ENCODE data around the gene CEP70. TPM values are rescaled to one million over a fixed set of nuclear protein-coding genes. Genes with fewer than 3 reads are reported as not detected.

CEP70 gene
- 10 to 100 TPM; 27.7 to 53.8 (median 43.5) TPM for total RNA-seq

DNA sequence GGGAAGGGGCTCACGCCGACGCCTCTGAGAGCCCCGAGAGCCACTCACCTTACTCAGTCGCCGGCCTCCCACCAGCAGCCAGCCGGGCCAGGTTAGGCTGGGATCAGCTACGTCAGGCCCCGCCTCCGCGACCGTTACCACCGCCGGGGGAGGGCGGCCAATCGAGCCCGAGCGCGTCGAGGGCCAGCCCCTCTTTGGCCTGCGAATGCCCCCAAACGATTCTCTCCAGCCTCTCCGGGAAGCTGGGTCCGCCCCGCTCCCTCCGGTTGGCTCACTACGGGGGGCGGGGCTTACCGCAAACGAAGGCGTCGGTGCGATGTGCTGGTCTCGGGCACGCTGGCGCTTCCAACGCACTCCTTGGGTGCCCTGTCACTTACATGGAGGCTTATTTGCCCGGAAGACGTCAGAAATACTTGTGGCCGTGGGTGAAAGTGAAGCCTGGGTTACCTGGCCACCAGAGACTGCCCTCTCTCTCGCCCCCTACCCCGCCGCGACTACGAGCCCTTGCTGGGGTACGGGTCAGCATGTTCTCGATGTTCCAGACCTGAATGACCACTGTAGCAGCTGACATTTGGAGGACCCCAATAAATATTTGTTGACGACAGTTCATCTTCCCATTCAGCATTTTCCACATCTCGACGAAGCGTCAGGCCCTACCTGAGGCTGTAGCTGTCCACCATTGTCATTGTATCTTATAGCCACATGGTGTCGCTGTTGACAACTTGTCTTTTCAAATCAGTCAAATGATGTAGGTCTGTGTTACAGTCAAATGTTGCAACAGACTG is at the start of gene CEP70:
TSS of gene CEP70 (minus strand) at position 111 of the 785 bp plus-strand sequence. CDS start 21,333 bp downstream, outside the sequence.
- H3K9me3 ChIP-seq: no peaks in the 10 kb centered on the region
- peak within 1 kb of the TSS; percentile 92 to 98 (median 95) for H3K27ac ChIP-seq
- no peak for TF ChIP-seq EP300 (IDR thresholded peaks at IDR 0.05)
- TF ChIP-seq POLR2A (IDR thresholded peaks at IDR 0.05): peak; percentile 91 to 94
- peak; percentile 83 to 90 (median 86) for TF ChIP-seq CTCF (IDR thresholded peaks at IDR 0.05)
- TF ChIP-seq POLR2AphosphoS5 (IDR thresholded peaks at IDR 0.05): peak; percentile 94
- H3K4me3 ChIP-seq: peak within 1 kb of the TSS; percentile 79 to 91
- H3K4me1 ChIP-seq: peaks cover 0 to 20% (median 6%) of the 10 kb centered on the region in 3 donors
- H3K27me3 ChIP-seq: no peaks in the 10 kb centered on the region
- 0% methylated on average over 9 to 14 of the region's 52 CpGs for WGBS, 2 donors (ENCODE audit: low coverage in 1 of 2)
- peak; percentile 98 for ATAC-seq
- peaks cover 0 to 15% of the 10 kb centered on the region in 2 donors for H3K36me3 ChIP-seq

GRCh38 chr3:138642927-138643253 is 48.8 kb upstream of the CEP70 start:
- H3K4me3 ChIP-seq: no peak overlapping the region
- no peaks in the 10 kb centered on the region for H3K4me1 ChIP-seq
- no peak for ATAC-seq
- H3K36me3 ChIP-seq: no peaks in the 10 kb centered on the region
- no peaks in the 10 kb centered on the region for H3K27me3 ChIP-seq
- WGBS, 2 donors (ENCODE audit: low coverage in 1 of 2): 100% methylated on average over 1 of the region's 1 CpG
- H3K9me3 ChIP-seq: peaks cover 0 to 63% (median 0%) of the 10 kb centered on the region in 3 donors
- H3K27ac ChIP-seq: no peak overlapping the region
- TF ChIP-seq POLR2AphosphoS5 (IDR thresholded peaks at IDR 0.05): no peak
- no peak for TF ChIP-seq EP300 (IDR thresholded peaks at IDR 0.05)
- TF ChIP-seq POLR2A (IDR thresholded peaks at IDR 0.05): no peak
- no peak for TF ChIP-seq CTCF (IDR thresholded peaks at IDR 0.05)

- peaks cover 0 to 62% (median 0%) of the 10 kb centered on the region in 3 donors for H3K9me3 ChIP-seq
- WGBS, 2 donors (ENCODE audit: low coverage in 1 of 2): 83 to 94% methylated on average over 2 to 4 of the region's 4 CpGs
- no peak for ATAC-seq
- H3K4me1 ChIP-seq: no peaks in the 10 kb centered on the region
- no peak overlapping the region for H3K27ac ChIP-seq
- no peaks in the 10 kb centered on the region for H3K36me3 ChIP-seq
- TF ChIP-seq CTCF (IDR thresholded peaks at IDR 0.05) (no peak), POLR2AphosphoS5 (IDR thresholded peaks at IDR 0.05) (no peak), POLR2A (IDR thresholded peaks at IDR 0.05) (no peak), EP300 (IDR thresholded peaks at IDR 0.05) (no peak)
- no peaks in the 10 kb centered on the region for H3K27me3 ChIP-seq
- H3K4me3 ChIP-seq: no peak overlapping the region
These were observed 48.3 kb upstream of the CEP70 start for GRCh38 chr3:138642226-138642926.

DNA sequence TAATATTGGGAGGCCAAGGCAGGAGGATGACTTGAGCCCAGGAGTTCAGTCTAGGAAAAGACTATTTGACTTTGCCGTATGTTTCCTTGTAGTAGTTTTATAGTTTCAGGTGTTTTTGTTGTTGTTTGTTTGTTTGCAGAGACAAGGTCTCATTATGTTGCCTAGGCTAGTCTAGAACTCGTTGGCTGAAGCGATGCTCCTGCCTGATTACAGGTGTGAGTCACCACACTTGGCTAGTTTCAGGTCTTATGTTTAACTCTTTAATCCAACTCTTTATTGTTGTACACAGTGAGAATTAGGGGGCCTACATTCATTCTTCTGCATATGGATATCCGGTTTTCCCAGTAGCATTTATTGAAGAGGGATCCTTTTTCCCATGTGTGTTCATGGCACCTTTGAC is 46.5 kb upstream of the CEP70 start:
- no peaks in the 10 kb centered on the region for H3K36me3 ChIP-seq
- peaks cover 0 to 44% (median 0%) of the 10 kb centered on the region in 3 donors for H3K9me3 ChIP-seq
- H3K27ac ChIP-seq: no peak overlapping the region
- TF ChIP-seq EP300 (IDR thresholded peaks at IDR 0.05): no peak
- WGBS, 2 donors (ENCODE audit: low coverage in 1 of 2): 75 to 81% methylated on average over 4 of the region's 4 CpGs
- H3K4me3 ChIP-seq: no peak overlapping the region
- H3K4me1 ChIP-seq: no peaks in the 10 kb centered on the region
- no peaks in the 10 kb centered on the region for H3K27me3 ChIP-seq
- ATAC-seq: no peak

- 100% methylated on average over 1 of the region's 2 CpGs; no CpG with 5 or more reads in 1 of the 2 donors for WGBS, 2 donors (ENCODE audit: low coverage in 1 of 2)
- peaks cover 0 to 10% of the 10 kb centered on the region in 2 donors for H3K36me3 ChIP-seq
- no peak for ATAC-seq
- TF ChIP-seq POLR2AphosphoS5 (IDR thresholded peaks at IDR 0.05) (no peak), CTCF (IDR thresholded peaks at IDR 0.05) (no peak), EP300 (IDR thresholded peaks at IDR 0.05) (no peak), POLR2A (IDR thresholded peaks at IDR 0.05) (no peak)
- peaks cover 0 to 25% (median 0%) of the 10 kb centered on the region in 3 donors for H3K9me3 ChIP-seq
- H3K27ac ChIP-seq: no peak overlapping the region
- no peaks in the 10 kb centered on the region for H3K27me3 ChIP-seq
- H3K4me1 ChIP-seq: no peaks in the 10 kb centered on the region
- no peak overlapping the region for H3K4me3 ChIP-seq
These were observed 44.6 kb upstream of the CEP70 start for GRCh38 chr3:138638641-138639040.

Measured in gastroesophageal sphincter (tissue), 4 donors.